HUES6 (cell line): ENCODE results near the gene ETV1.

Experiments used
- H3K27ac ChIP-seq: 2 replicates; pipeline ENCODE4 v1.7.0; 2013; ENCODE audit warnings: low read depth, mild to moderate bottlenecking, low read length, inconsistent platforms
- H3K27me3 ChIP-seq: 2 replicates; pipeline ENCODE4 v1.6.1; 2013; ENCODE audit warnings: low read length; ENCODE audit not compliant: control insufficient read depth, insufficient read depth
- H3K36me3 ChIP-seq: 2 replicates; pipeline ENCODE4 v1.6.1; 2013; ENCODE audit warnings: low read length; ENCODE audit not compliant: control insufficient read depth, insufficient read depth
- H3K4me1 ChIP-seq: 2 replicates; pipeline ENCODE4 v1.6.1; 2013; ENCODE audit warnings: low read length; ENCODE audit not compliant: control insufficient read depth, insufficient read depth
- H3K4me3 ChIP-seq: 2 replicates; pipeline ENCODE4 v1.5.1; 2013; ENCODE audit warnings: low read depth, low read length
- H3K9ac ChIP-seq: one replicate; pipeline ENCODE4 v1.6.1; 2013; ENCODE audit warnings: mild to moderate bottlenecking, low read length
- H3K9me3 ChIP-seq: 2 replicates; pipeline ENCODE4 v1.6.1; 2013; ENCODE audit warnings: low read depth, low read length; ENCODE audit not compliant: control insufficient read depth, insufficient read depth

ETV1 gene

DNA sequence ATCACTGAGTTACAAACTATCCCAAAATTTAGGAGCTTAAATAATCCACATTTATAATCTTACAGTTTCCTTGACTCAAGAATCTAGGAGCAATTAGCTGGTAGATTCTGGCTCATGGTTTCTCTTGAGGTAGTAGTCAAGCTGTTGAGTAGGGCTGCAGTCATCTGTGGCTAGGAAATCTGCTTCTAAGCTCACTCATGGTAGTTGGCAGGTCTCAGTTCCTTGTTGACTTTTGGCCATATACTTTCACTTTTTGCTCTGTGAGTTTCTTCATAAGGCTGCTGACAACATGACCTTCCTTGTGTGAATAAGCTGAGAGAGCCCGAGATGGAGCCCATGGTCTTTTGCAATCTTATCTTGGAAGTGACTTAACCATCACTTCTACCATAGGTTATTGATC lies 10.8 kb upstream of the ETV1 start:
- H3K9me3 ChIP-seq: no peaks in the 10 kb centered on the region
- H3K9ac ChIP-seq: no peak overlapping the region
- peaks cover 16% of the 10 kb centered on the region for H3K4me1 ChIP-seq
- no peaks in the 10 kb centered on the region for H3K27me3 ChIP-seq
- no peaks in the 10 kb centered on the region for H3K36me3 ChIP-seq
- H3K27ac ChIP-seq: no peak overlapping the region
- H3K4me3 ChIP-seq: no peak overlapping the region

- no peak overlapping the region for H3K4me3 ChIP-seq
- no peaks in the 10 kb centered on the region for H3K36me3 ChIP-seq
- 0 out of 2 replicates have a peak overlapping the region, but pooled peaks have one; percentile 6 for H3K27ac ChIP-seq
- H3K9me3 ChIP-seq: no peaks in the 10 kb centered on the region
- no peak overlapping the region for H3K9ac ChIP-seq
- H3K4me1 ChIP-seq: peaks cover 16% of the 10 kb centered on the region
- no peaks in the 10 kb centered on the region for H3K27me3 ChIP-seq
These were observed 9.4 kb upstream of the ETV1 start for GRCh38 chr7:13998866-13999265.

GRCh38 chr7:13992596-13992964 lies 3.1 kb upstream of the ETV1 start:
- Histone ChIP-seq H3K36me3 (no peaks in the 10 kb centered on the region), H3K9me3 (no peaks in the 10 kb centered on the region), H3K27me3 (no peaks in the 10 kb centered on the region), H3K4me3 (peak overlapping the region; percentile 62; the same call in 1 of the 2 replicates), H3K4me1 (peaks cover 14% of the 10 kb centered on the region), H3K9ac (no peak overlapping the region), H3K27ac (peak overlapping the region; percentile 44; the same call in 1 of the 2 replicates)

DNA sequence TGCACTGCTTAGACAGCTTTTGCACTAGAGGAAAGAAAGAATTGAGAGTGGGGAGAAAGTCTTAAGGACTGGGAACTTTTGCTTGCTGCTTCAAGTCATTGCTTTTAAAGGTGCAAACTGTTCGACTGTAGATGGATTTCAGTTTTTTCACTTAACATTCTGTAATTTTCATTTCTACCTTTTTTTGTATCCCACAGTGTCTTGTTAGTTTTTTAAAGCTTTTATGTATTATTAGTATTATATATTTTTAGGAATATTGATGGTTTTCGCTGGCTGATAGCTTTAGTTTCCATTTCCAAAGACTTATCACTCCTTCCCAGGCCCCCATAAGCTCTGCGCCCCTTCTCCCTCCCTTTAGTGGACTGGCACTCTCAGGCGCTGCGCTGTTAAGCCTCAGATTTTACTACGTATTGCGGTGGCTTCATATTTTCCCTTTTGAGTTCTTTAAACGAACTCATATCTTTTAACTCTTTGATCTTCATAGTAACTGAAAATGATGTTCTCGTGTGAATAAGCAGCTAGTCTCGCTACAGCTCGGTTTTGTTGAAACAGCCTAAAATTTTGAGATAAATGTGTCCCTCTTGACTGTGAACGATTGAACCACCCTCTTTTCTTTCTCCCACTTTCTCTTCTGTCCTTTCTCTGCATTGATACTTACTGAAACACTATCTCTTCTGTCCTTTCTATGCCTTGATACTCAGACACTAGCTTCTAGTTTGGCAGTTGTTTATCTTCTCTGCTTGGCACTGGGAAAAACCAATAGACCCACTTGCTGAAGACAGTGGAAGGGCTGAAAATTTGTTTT lies 2.5 kb upstream of the ETV1 start:
- Histone ChIP-seq H3K36me3 (no peaks in the 10 kb centered on the region), H3K4me1 (peaks cover 14% of the 10 kb centered on the region), H3K27me3 (no peaks in the 10 kb centered on the region), H3K27ac (peak overlapping the region; percentile 87), H3K9me3 (no peaks in the 10 kb centered on the region), H3K9ac (peak overlapping the region; percentile 85), H3K4me3 (peak overlapping the region; percentile 62)

- H3K4me3 ChIP-seq: peak overlapping the region; percentile 71
- H3K27me3 ChIP-seq: no peaks in the 10 kb centered on the region
- H3K9ac ChIP-seq: peak overlapping the region; percentile 85
- no peaks in the 10 kb centered on the region for H3K9me3 ChIP-seq
- peak overlapping the region; percentile 87 for H3K27ac ChIP-seq
- H3K4me1 ChIP-seq: peaks cover 20% of the 10 kb centered on the region
- H3K36me3 ChIP-seq: no peaks in the 10 kb centered on the region
These were observed 1.7 kb upstream of the ETV1 start for GRCh38 chr7:13990984-13991790.

GRCh38 chr7:13990319-13990983 lies 985 bp upstream of the ETV1 start:
- peaks cover 27% of the 10 kb centered on the region for H3K4me1 ChIP-seq
- peak overlapping the region; percentile 82 for H3K27ac ChIP-seq
- H3K4me3 ChIP-seq: peak overlapping the region; percentile 71
- H3K36me3 ChIP-seq: no peaks in the 10 kb centered on the region
- no peaks in the 10 kb centered on the region for H3K9me3 ChIP-seq
- H3K27me3 ChIP-seq: no peaks in the 10 kb centered on the region
- peak overlapping the region; percentile 83 for H3K9ac ChIP-seq

DNA sequence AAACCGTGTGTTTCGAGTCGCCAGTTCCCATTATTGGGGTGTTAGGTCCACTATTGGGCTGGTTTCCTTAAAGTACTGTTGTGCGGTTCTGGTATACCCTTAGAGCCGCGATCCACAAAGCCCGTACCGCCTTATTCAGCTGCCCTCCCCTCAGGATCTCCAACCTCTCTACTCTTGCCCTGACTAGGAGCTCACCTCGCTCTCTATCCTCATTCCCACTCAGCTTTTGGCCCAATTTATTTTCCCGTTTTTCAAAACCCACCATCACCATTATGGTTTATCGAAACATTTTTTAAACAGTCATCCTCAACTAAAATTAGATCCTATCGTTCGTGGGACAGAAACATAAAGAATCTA lies 461 bp upstream of the ETV1 start:
- Histone ChIP-seq H3K27ac (peak overlapping the region; percentile 58), H3K9me3 (no peaks in the 10 kb centered on the region), H3K27me3 (no peaks in the 10 kb centered on the region), H3K36me3 (no peaks in the 10 kb centered on the region), H3K4me1 (peaks cover 32% of the 10 kb centered on the region), H3K4me3 (peak overlapping the region; percentile 71), H3K9ac (peak overlapping the region; percentile 83)

GRCh38 chr7:13988731-13989125 lies 738 bp downstream of the ETV1 start:
- H3K36me3 ChIP-seq: no peaks in the 10 kb centered on the region
- peaks cover 39% of the 10 kb centered on the region for H3K4me1 ChIP-seq
- H3K4me3 ChIP-seq: peak overlapping the region; percentile 71
- H3K9me3 ChIP-seq: no peaks in the 10 kb centered on the region
- no peaks in the 10 kb centered on the region for H3K27me3 ChIP-seq
- H3K27ac ChIP-seq: peak overlapping the region; percentile 24; the same call in 1 of the 2 replicates
- peak overlapping the region; percentile 83 for H3K9ac ChIP-seq

DNA sequence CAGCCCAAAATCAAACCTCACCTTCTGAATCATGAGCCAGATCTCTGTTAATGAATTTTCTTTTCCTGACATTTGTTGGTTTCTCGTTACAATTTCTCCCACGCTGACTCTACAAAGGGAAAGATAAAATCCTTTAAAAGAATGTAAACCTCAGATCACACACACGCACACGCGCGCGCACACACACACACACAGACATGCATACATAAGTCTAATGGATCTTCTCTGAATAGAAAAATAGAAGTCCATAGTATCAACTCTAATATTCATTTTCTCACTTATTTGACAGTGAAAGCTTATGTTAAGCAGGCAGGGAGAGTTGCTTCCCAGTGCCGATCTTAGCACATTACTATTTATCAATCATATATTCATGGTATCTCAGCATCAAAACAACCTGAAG lies 1.4 kb downstream of the ETV1 start:
- peak overlapping the region; percentile 35 for H3K9ac ChIP-seq
- H3K9me3 ChIP-seq: no peaks in the 10 kb centered on the region
- H3K36me3 ChIP-seq: no peaks in the 10 kb centered on the region
- peak overlapping the region; percentile 43 for H3K27ac ChIP-seq
- peak overlapping the region; percentile 71 for H3K4me3 ChIP-seq
- H3K27me3 ChIP-seq: no peaks in the 10 kb centered on the region
- peaks cover 44% of the 10 kb centered on the region for H3K4me1 ChIP-seq

- H3K36me3 ChIP-seq: no peaks in the 10 kb centered on the region
- H3K27me3 ChIP-seq: no peaks in the 10 kb centered on the region
- no peak overlapping the region for H3K27ac ChIP-seq
- peak overlapping the region; percentile 71 for H3K4me3 ChIP-seq
- peak overlapping the region; percentile 35 for H3K9ac ChIP-seq
- no peaks in the 10 kb centered on the region for H3K9me3 ChIP-seq
- peaks cover 44% of the 10 kb centered on the region for H3K4me1 ChIP-seq
These were observed 2.1 kb downstream of the ETV1 start for GRCh38 chr7:13987395-13987794.

DNA sequence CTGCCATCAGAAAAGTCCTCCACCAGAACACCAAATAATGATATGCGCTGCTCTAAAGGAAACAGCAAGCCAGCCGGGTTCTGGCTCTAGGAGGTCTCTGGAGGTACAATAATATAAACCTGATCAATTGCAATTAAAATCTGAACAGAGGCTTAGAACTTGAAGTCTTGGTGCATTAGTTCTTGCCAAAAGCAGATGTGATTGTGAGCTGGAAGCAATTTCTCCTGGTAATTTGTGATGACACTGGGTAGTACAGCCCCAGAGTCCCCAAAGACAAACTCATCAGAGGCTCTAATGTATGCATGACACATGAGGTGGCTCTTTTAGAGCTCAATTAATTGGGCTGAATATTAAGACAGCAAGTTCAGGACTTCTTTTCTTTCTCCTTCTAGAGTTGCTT lies 3.3 kb downstream of the ETV1 start:
- H3K36me3 ChIP-seq: no peaks in the 10 kb centered on the region
- peaks cover 47% of the 10 kb centered on the region for H3K4me1 ChIP-seq
- no peaks in the 10 kb centered on the region for H3K27me3 ChIP-seq
- H3K9ac ChIP-seq: peak overlapping the region; percentile 51
- H3K27ac ChIP-seq: peak overlapping the region; percentile 89
- no peaks in the 10 kb centered on the region for H3K9me3 ChIP-seq
- peak overlapping the region; percentile 71 for H3K4me3 ChIP-seq
